ENCODE results near the gene DSTYK.

DNA sequence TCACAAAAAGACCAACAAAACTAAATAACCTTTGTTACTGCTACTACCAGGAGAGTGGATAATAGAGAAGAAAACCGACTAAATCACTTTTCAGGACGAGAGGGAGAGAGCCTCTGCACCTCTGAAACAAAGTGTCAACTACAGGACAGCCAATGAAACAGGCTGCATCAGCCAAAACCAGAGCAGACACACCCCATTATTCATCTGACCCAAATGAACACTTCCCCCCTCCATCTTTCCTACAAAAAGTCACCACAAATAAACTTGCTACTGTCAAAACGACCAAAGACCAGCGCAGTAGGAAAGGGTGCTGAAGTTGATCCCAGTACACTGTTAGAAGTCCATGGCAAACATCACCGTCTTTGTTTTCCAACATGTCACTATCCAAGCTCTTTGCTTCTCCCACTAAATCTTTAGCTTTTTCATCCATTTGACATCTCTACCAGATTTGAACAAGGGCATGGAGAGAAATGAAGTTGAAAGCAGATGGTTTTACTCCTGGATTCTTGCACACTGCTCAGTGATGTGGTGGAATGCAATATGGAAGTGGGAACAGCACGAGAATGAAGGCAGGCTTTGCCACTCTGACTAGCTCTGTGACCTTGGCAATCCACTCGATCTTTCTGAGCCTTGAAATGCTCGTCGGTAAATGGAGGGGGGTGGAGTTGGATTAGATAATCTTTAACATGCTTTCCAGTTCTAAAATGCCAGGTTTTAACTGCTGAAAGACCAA lies 20.5 kb downstream of the DSTYK start:
- TF ChIP-seq, protein P1, sequence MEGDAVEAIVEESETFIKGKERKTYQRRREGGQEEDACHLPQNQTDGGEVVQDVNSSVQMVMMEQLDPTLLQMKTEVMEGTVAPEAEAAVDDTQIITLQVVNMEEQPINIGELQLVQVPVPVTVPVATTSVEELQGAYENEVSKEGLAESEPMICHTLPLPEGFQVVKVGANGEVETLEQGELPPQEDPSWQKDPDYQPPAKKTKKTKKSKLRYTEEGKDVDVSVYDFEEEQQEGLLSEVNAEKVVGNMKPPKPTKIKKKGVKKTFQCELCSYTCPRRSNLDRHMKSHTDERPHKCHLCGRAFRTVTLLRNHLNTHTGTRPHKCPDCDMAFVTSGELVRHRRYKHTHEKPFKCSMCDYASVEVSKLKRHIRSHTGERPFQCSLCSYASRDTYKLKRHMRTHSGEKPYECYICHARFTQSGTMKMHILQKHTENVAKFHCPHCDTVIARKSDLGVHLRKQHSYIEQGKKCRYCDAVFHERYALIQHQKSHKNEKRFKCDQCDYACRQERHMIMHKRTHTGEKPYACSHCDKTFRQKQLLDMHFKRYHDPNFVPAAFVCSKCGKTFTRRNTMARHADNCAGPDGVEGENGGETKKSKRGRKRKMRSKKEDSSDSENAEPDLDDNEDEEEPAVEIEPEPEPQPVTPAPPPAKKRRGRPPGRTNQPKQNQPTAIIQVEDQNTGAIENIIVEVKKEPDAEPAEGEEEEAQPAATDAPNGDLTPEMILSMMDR (conservative IDR thresholded peaks at IDR 0.05) = no peak
- TF ChIP-seq ZFX (IDR thresholded peaks at IDR 0.05) = no peak

All from C4-2B (cell line).